GM12872 (cell line): ENCODE results near the gene LRP1B.

Experiments used
- TF ChIP-seq, protein P1 (sequence below): IDR thresholded peaks from 3 replicates; pipeline ENCODE4 v1.5.1; 2011; ENCODE audit warnings: low read depth, mild to moderate bottlenecking, low read length, moderate library complexity; ENCODE audit not compliant: insufficient read depth

Gene LRP1B

DNA sequence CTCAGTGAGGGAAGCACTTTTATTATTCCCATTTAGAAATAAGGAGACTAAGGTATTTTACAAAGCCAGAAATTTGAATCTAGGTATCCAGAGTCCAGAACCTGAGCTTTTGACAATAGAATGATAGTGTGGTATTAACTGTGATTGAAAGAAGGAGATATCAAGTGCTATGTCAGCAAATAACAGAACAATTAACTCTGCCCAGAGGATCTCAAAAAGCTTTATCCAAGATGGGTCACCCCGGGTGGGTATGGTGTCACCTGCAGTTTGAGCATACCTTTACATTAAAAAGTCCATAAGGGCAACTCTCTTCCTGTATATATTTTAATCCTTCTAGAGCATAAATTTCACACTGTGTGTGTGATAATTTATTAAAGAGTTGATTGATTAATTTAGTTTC, 105.4 kb downstream of the LRP1B start:
- TF ChIP-seq, protein P1, sequence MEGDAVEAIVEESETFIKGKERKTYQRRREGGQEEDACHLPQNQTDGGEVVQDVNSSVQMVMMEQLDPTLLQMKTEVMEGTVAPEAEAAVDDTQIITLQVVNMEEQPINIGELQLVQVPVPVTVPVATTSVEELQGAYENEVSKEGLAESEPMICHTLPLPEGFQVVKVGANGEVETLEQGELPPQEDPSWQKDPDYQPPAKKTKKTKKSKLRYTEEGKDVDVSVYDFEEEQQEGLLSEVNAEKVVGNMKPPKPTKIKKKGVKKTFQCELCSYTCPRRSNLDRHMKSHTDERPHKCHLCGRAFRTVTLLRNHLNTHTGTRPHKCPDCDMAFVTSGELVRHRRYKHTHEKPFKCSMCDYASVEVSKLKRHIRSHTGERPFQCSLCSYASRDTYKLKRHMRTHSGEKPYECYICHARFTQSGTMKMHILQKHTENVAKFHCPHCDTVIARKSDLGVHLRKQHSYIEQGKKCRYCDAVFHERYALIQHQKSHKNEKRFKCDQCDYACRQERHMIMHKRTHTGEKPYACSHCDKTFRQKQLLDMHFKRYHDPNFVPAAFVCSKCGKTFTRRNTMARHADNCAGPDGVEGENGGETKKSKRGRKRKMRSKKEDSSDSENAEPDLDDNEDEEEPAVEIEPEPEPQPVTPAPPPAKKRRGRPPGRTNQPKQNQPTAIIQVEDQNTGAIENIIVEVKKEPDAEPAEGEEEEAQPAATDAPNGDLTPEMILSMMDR: no peak

DNA sequence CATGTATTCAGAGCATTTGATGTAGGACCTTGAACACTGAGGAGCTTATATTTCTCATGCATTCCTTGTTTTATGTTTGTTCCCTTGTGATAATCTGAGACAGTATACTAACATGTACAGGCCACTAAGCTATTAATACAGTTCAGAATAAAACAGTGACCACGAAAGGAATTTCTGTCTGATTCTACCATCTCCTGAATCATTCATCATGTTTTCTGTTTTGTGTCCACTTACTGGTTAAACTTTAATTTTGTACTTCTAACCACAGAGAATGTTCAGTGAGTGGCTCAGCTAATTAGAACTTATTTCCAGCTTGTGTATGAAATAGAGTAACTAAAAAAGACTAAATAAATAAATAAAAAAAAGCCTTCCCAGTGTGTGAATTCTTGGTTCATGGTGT, 110.4 kb downstream of the LRP1B start:
- TF ChIP-seq, protein P1: no peak

DNA sequence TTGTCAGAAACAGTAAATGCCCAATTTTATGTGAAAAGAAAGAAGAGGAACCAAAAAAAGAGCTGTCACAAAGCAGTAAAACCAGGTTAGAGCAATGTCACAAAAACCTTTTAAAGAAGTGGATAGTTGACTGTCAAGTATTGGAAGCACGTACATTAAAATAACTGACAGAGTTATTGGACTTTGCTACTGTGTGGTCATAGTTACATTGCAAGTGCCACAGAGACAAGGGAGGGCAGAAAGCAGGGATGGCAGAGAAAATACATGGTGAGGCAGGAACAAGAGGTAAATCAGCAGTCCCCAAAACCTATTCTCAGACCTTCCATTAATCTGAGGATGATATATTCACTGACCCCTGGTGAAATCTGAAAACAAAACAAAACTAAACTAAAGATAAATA, 116.3 kb downstream of the LRP1B start:
- TF ChIP-seq, protein P1: no peak

DNA sequence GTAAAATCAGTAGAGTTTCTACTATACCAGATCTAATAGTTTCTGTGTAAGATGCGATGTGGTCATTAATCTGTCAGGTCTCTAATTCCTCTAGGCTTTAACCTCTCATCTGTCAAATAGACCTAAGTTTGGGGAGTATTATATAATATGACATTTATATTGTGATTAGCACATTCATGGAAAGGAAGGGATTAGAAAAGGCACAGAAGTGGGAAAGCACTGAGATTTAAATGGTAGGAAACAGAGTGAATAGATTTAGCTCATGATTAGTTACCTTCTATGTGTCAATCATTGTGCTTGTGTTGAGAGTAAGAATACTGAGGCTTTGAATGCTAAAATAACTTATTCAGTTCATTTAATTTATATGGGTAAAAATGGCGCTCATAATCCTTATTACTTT, 118.0 kb downstream of the LRP1B start:
- TF ChIP-seq, protein P1: no peak

DNA sequence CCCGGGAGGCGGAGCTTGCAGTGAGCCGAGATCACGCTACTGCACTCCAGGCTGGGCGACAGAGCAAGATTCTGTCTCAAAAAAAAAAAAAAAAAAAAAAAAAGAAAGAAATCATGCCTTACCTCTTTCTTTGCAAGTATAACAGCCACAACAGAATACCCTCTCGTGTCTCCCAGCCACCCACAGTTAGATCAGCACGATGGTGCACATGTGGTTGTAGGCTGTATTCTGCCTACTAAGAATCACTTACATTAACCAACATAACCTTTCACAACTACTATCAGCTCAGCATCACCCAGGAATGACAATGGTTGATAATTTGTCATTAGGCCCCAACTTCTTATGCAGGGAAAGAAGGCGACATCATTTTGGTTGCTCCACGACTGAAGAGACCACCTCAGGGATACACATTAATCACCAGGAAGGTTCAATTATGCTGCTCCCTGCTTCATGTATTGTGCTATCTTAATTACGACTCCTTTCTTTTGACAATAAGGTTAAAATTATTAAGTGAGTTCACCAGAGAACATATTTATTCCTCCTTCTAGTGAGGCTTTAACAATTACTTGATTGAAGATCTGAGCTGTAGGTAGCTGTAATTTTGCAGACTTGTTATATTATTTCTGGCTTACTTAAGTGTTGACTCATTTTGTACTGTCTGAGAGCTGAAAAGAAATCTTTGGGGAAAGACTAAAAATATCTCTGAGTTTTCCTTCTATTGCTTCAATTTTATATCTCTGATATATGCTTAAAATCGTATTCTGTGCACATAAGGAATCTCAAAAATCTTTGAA, 120.1 kb downstream of the LRP1B start:
- TF ChIP-seq, protein P1: no peak

DNA sequence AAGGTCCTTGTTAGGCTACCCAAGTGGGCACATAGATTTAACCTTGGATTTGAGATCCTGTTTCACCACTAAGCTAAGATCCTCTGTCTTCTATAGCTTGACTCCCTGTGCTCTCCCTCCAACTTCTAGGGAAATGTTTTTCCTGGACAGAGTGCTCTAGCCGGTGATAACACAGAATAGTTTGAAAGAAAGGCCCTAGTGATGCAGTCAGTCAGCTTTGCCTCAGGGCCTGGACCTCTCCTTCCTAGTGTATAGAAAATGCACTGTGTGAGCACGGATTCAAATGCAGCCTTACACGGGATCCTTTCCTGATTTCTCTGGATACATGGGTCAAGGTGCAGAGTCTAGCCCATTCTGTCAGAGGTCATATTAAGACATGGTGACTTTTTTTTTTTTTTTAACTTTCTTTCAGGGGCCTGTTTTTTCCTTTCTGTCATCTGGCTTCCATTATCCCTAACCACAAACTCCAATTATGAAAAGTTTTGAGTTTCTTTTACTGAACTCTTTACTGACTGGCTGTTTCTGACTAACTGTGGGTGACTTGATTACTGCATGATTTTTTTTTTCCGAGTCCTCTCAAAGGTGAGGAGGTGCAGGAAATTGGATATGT, 122.6 kb downstream of the LRP1B start:
- TF ChIP-seq, protein P1: no peak

DNA sequence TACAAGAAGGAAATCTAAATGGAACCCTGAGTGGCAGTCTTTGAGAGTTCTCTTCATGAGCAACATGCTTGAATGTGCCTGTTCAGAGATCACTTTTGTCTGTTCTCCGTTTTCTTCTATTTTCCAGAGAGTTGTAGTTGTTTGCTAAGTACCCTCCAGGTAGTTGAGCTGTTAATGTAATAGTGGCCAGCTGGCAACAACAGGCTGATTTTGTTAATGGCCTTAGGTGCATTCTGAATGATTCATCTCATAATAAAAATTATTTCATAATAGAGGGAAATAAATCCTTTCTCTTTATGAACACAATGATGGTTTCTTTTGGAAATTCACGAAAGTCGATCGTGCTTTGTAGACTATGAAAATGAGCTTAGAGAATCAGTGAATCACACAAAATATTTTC, 136.8 kb downstream of the LRP1B start:
- TF ChIP-seq, protein P1: no peak
